CD14-positive monocyte (primary cell): ENCODE measurements around the gene ZNF648. TPM values are rescaled to one million over a fixed set of nuclear protein-coding genes. Genes with fewer than 3 reads are reported as not detected.
A peak's percentile ranks its signal among the peaks of the same experiment; 100 is the strongest.

Experiments used
- DNase-seq, 3 donors: peaks; one replicate each; pipeline ENCODE4 v3.0.0-alpha.2; 2011 to 2022
- H2AFZ ChIP-seq: 2 replicates; pipeline ENCODE4 v1.6.0; 2012; ENCODE audit warnings: mild to moderate bottlenecking, low read depth, low read length, inconsistent platforms; ENCODE audit not compliant: insufficient read depth, poor library complexity, severe bottlenecking
- H3K27ac ChIP-seq, 2 donors: 1 replicate in 1 of 2; 2 replicates in 1 of 2; pipeline ENCODE4 v1.5.1; 2012 to 2013; ENCODE audit warnings: low read length in 2 of 2, control low read depth in 1 of 2, inconsistent platforms in 1 of 2, low read depth in 1 of 2, mild to moderate bottlenecking in 1 of 2
- H3K27me3 ChIP-seq, 2 donors: one replicate each; pipeline versions ENCODE4 v1.6.0 to v1.6.1; 2011 to 2013; ENCODE audit warnings: low read length in 2 of 2; ENCODE audit not compliant: control insufficient read depth in 2 of 2, insufficient read depth in 2 of 2
- H3K36me3 ChIP-seq, 2 donors: replicated peaks in 1 of 2; 1 replicate in 1 of 2; 2 replicates in 1 of 2; pipeline versions ENCODE4 v1.5.1 to v1.6.1; 2012 to 2013; ENCODE audit warnings: low read length in 2 of 2, control low read depth in 1 of 2, inconsistent platforms in 1 of 2, mild to moderate bottlenecking in 1 of 2; ENCODE audit not compliant: insufficient read depth in 2 of 2, control insufficient read depth in 1 of 2
- H3K4me1 ChIP-seq, 2 donors: 1 replicate in 1 of 2; 2 replicates in 1 of 2; pipeline versions ENCODE4 v1.5.1 to v1.6.1; 2012 to 2013; ENCODE audit warnings: low read length in 2 of 2, control low read depth in 1 of 2, inconsistent platforms in 1 of 2, mild to moderate bottlenecking in 1 of 2, moderate library complexity in 1 of 2; ENCODE audit not compliant: insufficient read depth in 2 of 2, control insufficient read depth in 1 of 2
- H3K4me2 ChIP-seq: replicated peaks from 2 replicates; pipeline ENCODE3; 2012; ENCODE audit warnings: low read length, moderate library complexity, mild to moderate bottlenecking; ENCODE audit not compliant: poor library complexity, severe bottlenecking; ENCODE audit errors: extremely low read depth
- H3K4me3 ChIP-seq, 3 experiments: fragments of 200-600 bp in 1 of 3; sonication (generic) in 1 of 3; replicated peaks in 1 of 3; 1 replicate in 2 of 3; 2 replicates in 1 of 3; pipeline ENCODE4 v1.5.1; 2011 to 2013; ENCODE audit warnings: low read length in 3 of 3, mild to moderate bottlenecking in 3 of 3, control low read depth in 2 of 3, low read depth in 2 of 3, inconsistent platforms in 1 of 3, moderate library complexity in 1 of 3
- H3K79me2 ChIP-seq: 2 replicates; pipeline ENCODE4 v1.6.0; 2012; ENCODE audit warnings: mild to moderate bottlenecking, control low read depth, inconsistent platforms, low read length, moderate library complexity; ENCODE audit not compliant: insufficient read depth
- H3K9ac ChIP-seq: 2 replicates; pipeline ENCODE4 v1.6.0; 2017; ENCODE audit warnings: low read length, mild to moderate bottlenecking; ENCODE audit not compliant: insufficient read depth, poor library complexity, severe bottlenecking
- H3K9me3 ChIP-seq, 2 donors: replicated peaks in 1 of 2; 1 replicate in 1 of 2; 2 replicates in 1 of 2; pipeline versions ENCODE4 v1.5.1 to v1.6.1; 2012 to 2013; ENCODE audit warnings: low read length in 2 of 2, control low read depth in 1 of 2; ENCODE audit not compliant: control insufficient read depth in 1 of 2, insufficient read depth in 1 of 2
- H4K20me1 ChIP-seq: 2 replicates; pipeline ENCODE4 v1.6.0; 2012; ENCODE audit warnings: mild to moderate bottlenecking, low read length, control low read depth, moderate library complexity; ENCODE audit not compliant: insufficient read depth
- H3K27ac Mint-ChIP-seq, 7 donors: one replicate each; pipeline ENCODE4 v1.8.0; 2020; ENCODE audit warnings: mild to moderate bottlenecking in 7 of 7, mixed read lengths in 7 of 7, moderate library complexity in 6 of 7, inconsistent platforms in 2 of 7
- H3K27me3 Mint-ChIP-seq, 3 donors: one replicate each; pipeline ENCODE4 v1.8.0; 2021 to 2022; ENCODE audit warnings: low read depth in 3 of 3, mild to moderate bottlenecking in 3 of 3, mixed read lengths in 3 of 3, moderate library complexity in 3 of 3, inconsistent platforms in 1 of 3
- H3K36me3 Mint-ChIP-seq, 2 donors: one replicate each; pipeline ENCODE4 v1.8.0; 2020; ENCODE audit warnings: mixed read lengths in 2 of 2, inconsistent platforms in 1 of 2, mild to moderate bottlenecking in 1 of 2
- H3K4me1 Mint-ChIP-seq: one replicate; pipeline ENCODE4 v1.8.0; 2020; ENCODE audit warnings: mild to moderate bottlenecking, mixed read lengths
- H3K4me3 Mint-ChIP-seq, 2 donors: one replicate each; pipeline ENCODE4 v1.8.0; 2020; ENCODE audit warnings: mild to moderate bottlenecking in 2 of 2, mixed read lengths in 2 of 2, moderate library complexity in 1 of 2
- H3K9me3 Mint-ChIP-seq, 7 donors: one replicate each; pipeline ENCODE4 v1.8.0; 2020 to 2022; ENCODE audit warnings: mixed read lengths in 7 of 7, mild to moderate bottlenecking in 6 of 7, moderate library complexity in 6 of 7, inconsistent platforms in 2 of 7
- WGBS: methylation state at CpG from one replicate; pipeline ENCODE4 v1.1.5; 2013; ENCODE audit warnings: missing lambda C conversion rate; ENCODE audit not compliant: insufficient coverage; 5-methylcytosine and 5-hydroxymethylcytosine counted together
- intact Hi-C, 2 donors: fragments of 100-400 bp; cut with micrococcal nuclease; formaldehyde crosslinking; loops; one replicate each; pipeline versions ENCODE4 v1.15.0 to v1.15.1; 2023
- polyA plus RNA-seq, 3 donors: library from polyadenylated mRNA; depleted of rRNA in 1 of 3; unstranded in 2 of 3; stranded (reverse) in 1 of 3; fragments of 300-500 nt in 2 of 3; fragments of >200 nt in 1 of 3; fragmentation: Illumina TruSeq in 2 of 3; gene quantifications; 1 replicate in 2 of 3; 2 replicates in 1 of 3; pipeline ENCODE4 v1.2.3, GENCODE V29; 2012 to 2021
- TF ChIP-seq, protein P1 (sequence below): fragments of 200-600 bp; IDR thresholded peaks from one replicate; pipeline ENCODE4 v1.8.0; 2022; ENCODE audit warnings: antibody characterized with exemption, mild to moderate bottlenecking

The ZNF648 gene
- polyA plus RNA-seq, 3 donors = not detected

DNA sequence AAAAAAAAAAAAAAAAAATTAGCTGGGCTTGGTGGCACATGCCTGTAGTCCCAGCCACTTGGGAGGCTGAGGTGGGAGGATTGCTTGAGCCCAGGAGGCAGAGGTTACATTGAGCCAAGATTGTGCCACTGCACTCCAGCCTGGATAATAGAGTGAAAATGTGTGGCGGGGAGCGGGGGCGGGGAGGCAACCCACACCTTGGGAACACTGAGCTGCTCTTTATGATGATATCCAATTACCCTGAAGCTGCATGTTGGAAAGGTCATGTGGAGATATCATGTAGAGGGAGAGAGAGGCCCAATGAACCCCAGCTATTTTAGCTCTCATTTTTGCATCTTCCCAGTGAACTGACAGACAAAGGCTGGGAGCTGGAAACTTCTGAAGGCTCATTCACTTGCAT lies 48.3 kb upstream of the ZNF648 start:
- peaks cover 5 to 19% of the 10 kb centered on the region in 2 donors for H3K27me3 ChIP-seq
- Mint-ChIP-seq H3K4me3 (no peak overlapping the region), H3K36me3 (no peaks in the 10 kb centered on the region), H3K4me1 (no peaks in the 10 kb centered on the region), H3K9me3 (peaks cover 0 to 6% (median 2%) of the 10 kb centered on the region in 7 donors), H3K27me3 (peaks cover 14 to 31% (median 21%) of the 10 kb centered on the region in 3 donors), H3K27ac (peak overlapping the region in 1 of 7 donors; percentile 31)
- H3K9me3 ChIP-seq = no peaks in the 10 kb centered on the region
- no peaks in the 10 kb centered on the region for H3K4me1 ChIP-seq
- no CpG with 5 or more reads among the region's 3 CpGs for WGBS
- no peaks in the 10 kb centered on the region for H4K20me1 ChIP-seq
- H3K79me2 ChIP-seq = no peaks in the 10 kb centered on the region
- H3K9ac ChIP-seq = no peak overlapping the region
- TF ChIP-seq, protein P1, sequence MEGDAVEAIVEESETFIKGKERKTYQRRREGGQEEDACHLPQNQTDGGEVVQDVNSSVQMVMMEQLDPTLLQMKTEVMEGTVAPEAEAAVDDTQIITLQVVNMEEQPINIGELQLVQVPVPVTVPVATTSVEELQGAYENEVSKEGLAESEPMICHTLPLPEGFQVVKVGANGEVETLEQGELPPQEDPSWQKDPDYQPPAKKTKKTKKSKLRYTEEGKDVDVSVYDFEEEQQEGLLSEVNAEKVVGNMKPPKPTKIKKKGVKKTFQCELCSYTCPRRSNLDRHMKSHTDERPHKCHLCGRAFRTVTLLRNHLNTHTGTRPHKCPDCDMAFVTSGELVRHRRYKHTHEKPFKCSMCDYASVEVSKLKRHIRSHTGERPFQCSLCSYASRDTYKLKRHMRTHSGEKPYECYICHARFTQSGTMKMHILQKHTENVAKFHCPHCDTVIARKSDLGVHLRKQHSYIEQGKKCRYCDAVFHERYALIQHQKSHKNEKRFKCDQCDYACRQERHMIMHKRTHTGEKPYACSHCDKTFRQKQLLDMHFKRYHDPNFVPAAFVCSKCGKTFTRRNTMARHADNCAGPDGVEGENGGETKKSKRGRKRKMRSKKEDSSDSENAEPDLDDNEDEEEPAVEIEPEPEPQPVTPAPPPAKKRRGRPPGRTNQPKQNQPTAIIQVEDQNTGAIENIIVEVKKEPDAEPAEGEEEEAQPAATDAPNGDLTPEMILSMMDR = no peak
- no peak for DNase-seq
- H3K4me2 ChIP-seq = no peak overlapping the region
- intact Hi-C loops = no loop called here
- H3K36me3 ChIP-seq = no peaks in the 10 kb centered on the region
- H3K27ac ChIP-seq = no peak overlapping the region
- no peak overlapping the region for H3K4me3 ChIP-seq
- H2AFZ ChIP-seq = no peak overlapping the region

DNA sequence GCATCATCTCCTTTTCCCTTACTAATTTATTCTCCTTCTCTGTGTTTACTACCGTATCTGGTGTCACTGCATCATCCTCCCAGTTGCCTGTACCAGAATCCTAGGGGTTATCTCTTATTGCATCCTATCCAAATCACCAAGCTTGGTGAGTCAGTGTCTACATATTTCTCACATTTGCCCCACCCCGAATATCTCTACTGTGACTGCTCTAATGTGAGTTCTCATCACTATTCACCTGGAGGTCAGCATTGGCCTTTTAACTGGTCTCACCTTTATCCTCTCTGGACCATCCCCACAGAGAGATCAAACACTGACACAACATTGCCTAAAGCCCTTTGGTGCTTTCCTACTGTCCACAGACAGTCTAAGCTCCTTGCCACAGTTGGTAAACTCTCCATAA lies 45.7 kb upstream of the ZNF648 start:
- no peak overlapping the region for H3K27ac Mint-ChIP-seq

More for the DNA sequence above, 45.7 kb upstream of the ZNF648 start:
- Mint-ChIP-seq H3K9me3 (peaks cover 0 to 6% (median 2%) of the 10 kb centered on the region in 7 donors), H3K4me3 (no peak overlapping the region), H3K27me3 (peaks cover 15 to 23% (median 16%) of the 10 kb centered on the region in 3 donors), H3K36me3 (no peaks in the 10 kb centered on the region), H3K4me1 (no peaks in the 10 kb centered on the region)
- H3K4me3 ChIP-seq = no peak overlapping the region
- no peak overlapping the region for H3K27ac ChIP-seq
- no peaks in the 10 kb centered on the region for H3K79me2 ChIP-seq
- no peak overlapping the region for H2AFZ ChIP-seq
- H3K9ac ChIP-seq = no peak overlapping the region
- no peak for DNase-seq
- intact Hi-C loops = no loop called here
- no peaks in the 10 kb centered on the region for H3K4me1 ChIP-seq
- TF ChIP-seq, protein P1 = no peak
- peaks cover 3 to 9% of the 10 kb centered on the region in 2 donors for H3K27me3 ChIP-seq
- no peaks in the 10 kb centered on the region for H3K36me3 ChIP-seq
- no peak overlapping the region for H3K4me2 ChIP-seq
- H3K9me3 ChIP-seq = no peaks in the 10 kb centered on the region
- 94% methylated on average over 2 of the region's 2 CpGs for WGBS
- no peaks in the 10 kb centered on the region for H4K20me1 ChIP-seq
